ENCODE results near the gene MLXIP.

MLXIP gene

GRCh38 chr12:122145505-122146330 lies 67.2 kb downstream of the MLXIP start:
- no peak for TF ChIP-seq CTCF (IDR thresholded peaks at IDR 0.05; ENCODE audit: insufficient read depth, missing control alignments)
- FAIRE-seq (no peak), DNase-seq (ENCODE audit: insufficient read length, low spot score) (no peak)

GRCh38 chr12:122147514-122148290 lies 69.1 kb downstream of the MLXIP start:
- DNase-seq (ENCODE audit: insufficient read length, low spot score) (no peak), FAIRE-seq (no peak)
- TF ChIP-seq CTCF (IDR thresholded peaks at IDR 0.05; ENCODE audit: insufficient read depth, missing control alignments), result no peak

- FAIRE-seq, result no peak
- no peak for DNase-seq (ENCODE audit: insufficient read length, low spot score)
- no peak for TF ChIP-seq CTCF (IDR thresholded peaks at IDR 0.05; ENCODE audit: insufficient read depth, missing control alignments)
Observed at GRCh38 chr12:122148657-122149056, 70.1 kb downstream of the MLXIP start.

GRCh38 chr12:122150127-122150681 lies 71.6 kb downstream of the MLXIP start:
- no peak for DNase-seq (ENCODE audit: insufficient read length, low spot score)
- no peak for FAIRE-seq
- no peak for TF ChIP-seq CTCF (IDR thresholded peaks at IDR 0.05; ENCODE audit: insufficient read depth, missing control alignments)

- DNase-seq (ENCODE audit: insufficient read length, low spot score) (no peak), FAIRE-seq (no peak)
- TF ChIP-seq CTCF (IDR thresholded peaks at IDR 0.05; ENCODE audit: insufficient read depth, missing control alignments), result no peak
Observed at GRCh38 chr12:122152754-122153153, 74.2 kb downstream of the MLXIP start.

- no peak for TF ChIP-seq CTCF (IDR thresholded peaks at IDR 0.05; ENCODE audit: insufficient read depth, missing control alignments)
- no peak for DNase-seq (ENCODE audit: insufficient read length, low spot score)
Observed at GRCh38 chr12:122155705-122156104, 77.1 kb downstream of the MLXIP start.

More at GRCh38 chr12:122155705-122156104, 77.1 kb downstream of the MLXIP start:
- FAIRE-seq, result no peak

Measured in D721Med (cell line).